OCI-LY7 (cell line): Measurements from ENCODE around the gene ITGA7.

Experiments
- EZH2phosphoT487 ChIP-seq: fragments of 200-600 bp; sonication (generic); IDR thresholded peaks from 2 replicates; pipeline ENCODE4 v1.6.1; 2018; ENCODE audit warnings: low read depth, borderline replicate concordance, mild to moderate bottlenecking, mixed run types, antibody characterized with exemption, low read length, moderate library complexity, mixed read lengths
- TF ChIP-seq, protein P1 (sequence below): fragments of 200-600 bp; sonication (generic); conservative IDR thresholded peaks from 2 replicates; pipeline ENCODE4 v1.5.1; 2014; ENCODE audit warnings: mild to moderate bottlenecking, antibody characterized with exemption, low read length, moderate library complexity, mixed read lengths

- TF ChIP-seq, protein P1, sequence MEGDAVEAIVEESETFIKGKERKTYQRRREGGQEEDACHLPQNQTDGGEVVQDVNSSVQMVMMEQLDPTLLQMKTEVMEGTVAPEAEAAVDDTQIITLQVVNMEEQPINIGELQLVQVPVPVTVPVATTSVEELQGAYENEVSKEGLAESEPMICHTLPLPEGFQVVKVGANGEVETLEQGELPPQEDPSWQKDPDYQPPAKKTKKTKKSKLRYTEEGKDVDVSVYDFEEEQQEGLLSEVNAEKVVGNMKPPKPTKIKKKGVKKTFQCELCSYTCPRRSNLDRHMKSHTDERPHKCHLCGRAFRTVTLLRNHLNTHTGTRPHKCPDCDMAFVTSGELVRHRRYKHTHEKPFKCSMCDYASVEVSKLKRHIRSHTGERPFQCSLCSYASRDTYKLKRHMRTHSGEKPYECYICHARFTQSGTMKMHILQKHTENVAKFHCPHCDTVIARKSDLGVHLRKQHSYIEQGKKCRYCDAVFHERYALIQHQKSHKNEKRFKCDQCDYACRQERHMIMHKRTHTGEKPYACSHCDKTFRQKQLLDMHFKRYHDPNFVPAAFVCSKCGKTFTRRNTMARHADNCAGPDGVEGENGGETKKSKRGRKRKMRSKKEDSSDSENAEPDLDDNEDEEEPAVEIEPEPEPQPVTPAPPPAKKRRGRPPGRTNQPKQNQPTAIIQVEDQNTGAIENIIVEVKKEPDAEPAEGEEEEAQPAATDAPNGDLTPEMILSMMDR = no peak
- TF ChIP-seq EZH2phosphoT487 = no peak
These were observed 50.5 kb downstream of the ITGA7 start for GRCh38 chr12:55657212-55657611.
